ENCODE measurements around the gene PTN.
"Not testable (repeated sequence)": the region's sequence is repeated elsewhere in the genome, so short reads cannot be mapped to it uniquely, and the experiment has no call there.

PTN gene

DNA sequence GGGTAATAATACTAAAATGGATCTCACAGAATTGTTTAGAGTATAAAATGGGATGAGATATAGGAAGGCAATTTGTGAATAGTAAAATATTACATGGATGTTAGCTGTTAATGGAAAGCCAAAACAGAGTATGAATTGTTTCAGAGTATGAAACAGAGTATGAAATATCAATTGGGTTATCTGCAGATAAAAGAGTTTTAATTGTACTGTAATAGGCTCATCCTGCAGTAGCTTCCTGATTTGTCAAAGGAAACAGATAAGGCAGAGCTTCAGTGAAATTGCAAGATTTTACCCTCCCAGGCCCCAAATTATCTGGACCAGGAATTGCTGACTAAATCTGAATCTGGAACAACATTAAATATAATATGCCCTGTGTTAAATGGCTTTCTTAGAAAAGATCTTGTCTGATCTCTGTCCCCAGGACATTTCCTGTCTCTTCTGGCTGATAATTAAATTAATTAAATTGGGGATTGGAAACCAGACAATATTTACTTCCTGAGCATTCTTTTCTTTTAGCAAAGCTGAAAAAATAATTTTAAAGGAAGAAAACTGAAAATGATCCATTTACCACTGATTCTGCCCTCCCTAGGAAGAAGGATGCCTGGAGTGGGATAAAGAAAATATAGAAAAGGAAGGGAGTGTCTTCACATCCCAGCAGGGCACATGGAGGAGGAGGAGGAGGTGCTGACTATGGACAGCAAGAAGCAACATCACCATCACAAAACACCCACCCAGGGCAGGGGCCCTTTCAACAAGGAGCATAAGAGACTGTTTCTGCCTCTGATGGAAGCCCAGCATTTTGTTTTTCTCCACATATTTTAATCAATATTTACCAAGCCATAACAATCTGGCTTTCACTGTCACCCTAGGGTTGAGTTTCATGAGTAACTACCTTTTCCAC, 18.5 kb downstream of the PTN start:
- no peak for DNase-seq (ENCODE audit: low read depth in 2 of 2)

DNA sequence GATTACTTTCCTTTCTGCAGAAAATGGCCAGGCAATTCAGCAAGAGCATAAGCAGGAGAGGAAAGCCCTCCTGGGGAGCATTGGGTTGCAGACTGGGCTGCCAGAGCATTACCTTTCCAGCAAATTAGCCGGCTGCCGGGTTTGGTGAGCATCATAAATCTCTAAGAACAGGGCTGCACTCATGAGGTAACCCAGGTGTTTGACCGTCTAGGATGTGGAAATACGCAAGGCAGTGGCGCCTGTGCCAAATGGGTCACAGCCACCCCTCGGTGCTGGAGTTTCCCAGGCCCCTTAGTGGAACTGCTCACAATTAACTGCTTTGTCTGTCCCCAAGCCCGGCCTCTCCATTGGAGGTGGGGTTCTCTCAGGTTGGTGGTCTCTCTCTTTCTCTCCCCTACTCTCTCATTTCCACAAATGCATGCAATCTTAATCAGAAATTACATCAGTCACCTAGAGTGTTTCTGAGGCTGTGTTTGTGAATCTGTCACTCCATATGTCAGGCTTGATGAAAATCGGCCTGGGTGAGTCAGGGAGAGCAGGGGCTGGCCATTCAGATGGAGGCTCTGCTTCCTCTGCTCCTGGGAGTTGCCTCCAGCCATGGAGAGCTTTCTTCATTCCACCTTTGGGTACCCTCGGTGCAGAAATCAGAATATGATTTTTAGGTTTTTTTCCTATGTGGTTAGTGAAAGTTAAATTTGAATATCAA, 26.7 kb downstream of the PTN start:
- no peak for DNase-seq (ENCODE audit: low read depth in 2 of 2)

DNA sequence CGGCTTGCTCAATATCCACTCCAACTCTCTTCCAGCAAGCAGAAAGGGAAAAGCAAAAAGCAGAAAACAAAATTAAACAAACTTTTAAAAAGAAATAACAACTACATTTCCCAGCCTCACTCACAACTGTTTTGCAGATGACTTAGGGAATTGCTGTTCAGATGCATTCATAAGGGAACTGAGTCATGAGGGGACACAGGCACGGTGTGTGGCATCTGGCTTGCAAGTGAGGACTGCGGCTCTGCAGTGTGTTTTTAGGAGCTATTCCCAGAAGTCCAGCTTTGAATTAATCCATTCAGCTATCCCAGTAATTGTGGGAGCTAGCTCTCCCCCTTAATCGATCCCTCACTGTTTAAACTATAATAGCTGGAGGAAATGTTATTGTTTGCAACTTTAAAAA, 30.3 kb downstream of the PTN start:
- DNase-seq (ENCODE audit: low read depth in 2 of 2): no peak

DNA sequence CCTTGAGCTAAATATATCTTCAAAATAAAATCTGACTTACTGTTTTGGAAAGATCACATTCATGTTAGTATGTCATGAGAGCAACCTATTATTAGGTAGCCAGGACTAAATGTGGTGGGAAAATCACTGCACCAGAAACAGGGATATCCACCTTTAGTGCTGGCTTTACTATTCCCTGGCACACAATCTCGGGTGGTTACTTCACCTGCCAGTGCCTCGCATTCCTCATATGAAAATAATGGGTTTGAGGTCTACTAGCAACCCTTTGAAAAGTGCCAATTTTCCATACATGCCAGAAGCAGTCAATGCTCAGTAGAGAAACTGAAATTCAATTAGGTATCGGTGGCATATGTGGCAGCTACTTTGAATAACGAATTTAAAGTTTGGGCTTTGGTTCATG, 36.8 kb downstream of the PTN start:
- no peak for DNase-seq (ENCODE audit: low read depth in 2 of 2)

DNA sequence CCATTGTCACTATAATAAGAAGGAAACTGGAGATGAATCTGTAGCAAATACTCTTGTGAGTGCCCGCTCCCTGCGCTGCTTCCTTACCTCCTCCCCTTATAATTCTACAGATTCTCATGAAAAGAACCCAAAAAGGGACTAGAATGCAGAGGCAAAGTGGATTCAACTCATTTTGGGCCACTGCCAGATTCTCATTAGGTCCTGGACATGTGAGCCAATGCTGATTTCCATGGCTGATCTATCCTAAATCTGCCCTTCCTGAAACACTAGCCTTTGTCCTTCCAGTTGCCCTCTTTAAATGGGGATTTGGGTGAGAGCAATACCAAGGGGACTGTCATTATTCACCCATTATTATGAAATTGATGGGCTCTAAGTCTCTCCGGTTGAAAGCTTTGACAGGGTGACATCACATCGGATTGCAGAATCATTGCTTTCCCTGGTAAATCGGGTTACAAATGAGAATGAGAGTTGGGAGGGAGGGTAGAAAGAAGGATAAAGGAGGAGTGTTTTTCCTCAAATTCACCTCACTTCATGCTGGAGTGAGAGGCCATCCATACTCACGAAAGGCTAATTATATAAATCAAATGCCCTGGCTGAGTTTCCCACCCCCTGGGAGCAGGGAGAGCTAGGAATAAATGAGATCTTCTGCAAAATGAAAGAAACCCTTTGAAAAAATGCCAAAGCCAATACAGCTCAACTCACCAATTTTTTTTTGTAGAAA, 37.5 kb downstream of the PTN start:
- no peak for DNase-seq (ENCODE audit: low read depth in 2 of 2)

DNA sequence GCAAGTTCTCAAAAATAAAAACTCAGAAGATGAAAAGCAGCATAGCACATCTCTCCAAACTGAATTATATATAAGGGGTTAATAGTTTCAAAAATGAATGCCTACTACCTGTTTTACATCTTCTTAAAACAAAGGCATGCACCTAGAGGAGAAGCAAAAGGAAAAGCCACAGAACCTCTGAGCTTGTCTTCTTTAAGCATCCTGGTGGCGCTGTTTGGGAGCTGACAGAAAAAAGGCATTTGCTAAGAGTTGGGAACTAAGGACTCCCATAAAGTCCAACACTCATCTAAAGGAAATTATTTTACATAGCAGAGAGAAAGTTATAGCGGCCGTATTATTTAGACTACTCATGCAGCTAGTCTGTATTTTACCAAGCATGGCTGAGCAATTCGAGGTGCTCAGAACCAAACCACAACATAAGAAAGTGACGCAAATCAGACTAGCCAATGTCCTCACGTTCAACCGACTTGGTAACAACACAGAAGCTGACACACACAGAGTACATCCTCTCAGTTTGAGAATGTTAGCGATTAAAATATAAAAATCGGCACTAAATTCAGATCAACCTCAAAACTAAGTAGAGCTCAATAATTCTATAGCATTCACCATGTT, 38.8 kb downstream of the PTN start:
- no peak for DNase-seq (ENCODE audit: low read depth in 2 of 2)

DNA sequence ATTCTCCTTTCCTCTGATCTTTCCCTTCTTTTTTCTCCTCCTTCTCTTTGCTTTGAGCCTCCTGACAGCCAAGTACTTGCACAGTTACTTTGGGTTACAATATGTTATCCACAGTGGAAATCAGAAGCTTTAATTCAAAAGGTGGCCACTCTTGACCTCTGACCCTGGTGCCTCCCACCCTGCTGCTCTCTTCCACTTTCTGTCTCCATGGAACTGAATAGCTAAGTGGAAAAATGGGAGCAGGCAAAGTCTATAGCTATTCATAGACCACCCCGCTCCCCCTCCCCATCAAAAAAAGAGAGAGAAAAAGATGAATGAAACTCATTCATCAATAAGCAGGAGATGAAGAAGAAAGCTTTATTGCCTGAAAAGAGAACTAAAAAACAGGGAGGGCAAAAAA, 39.4 kb downstream of the PTN start:
- DNase-seq (ENCODE audit: low read depth in 2 of 2): no peak

DNA sequence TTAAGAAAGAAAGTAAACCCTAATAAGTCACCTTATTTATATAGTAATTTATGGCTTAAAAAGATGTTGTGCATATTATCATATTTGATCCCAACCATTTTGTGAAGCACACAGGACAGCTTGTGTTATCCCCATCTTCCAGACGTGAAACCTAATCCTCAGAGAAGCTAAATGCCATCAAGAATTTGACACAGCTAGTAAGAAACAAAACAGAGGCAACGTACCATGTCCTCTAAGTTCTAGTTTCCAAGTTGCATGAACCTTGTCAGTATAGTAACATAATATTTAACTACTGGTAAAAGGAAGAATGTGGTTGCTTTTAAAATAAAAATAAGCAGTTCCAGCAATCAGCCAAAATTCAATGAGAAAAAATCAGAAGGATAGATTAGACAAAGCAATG, 41.5 kb downstream of the PTN start:
- no peak for DNase-seq (ENCODE audit: low read depth in 2 of 2)

DNA sequence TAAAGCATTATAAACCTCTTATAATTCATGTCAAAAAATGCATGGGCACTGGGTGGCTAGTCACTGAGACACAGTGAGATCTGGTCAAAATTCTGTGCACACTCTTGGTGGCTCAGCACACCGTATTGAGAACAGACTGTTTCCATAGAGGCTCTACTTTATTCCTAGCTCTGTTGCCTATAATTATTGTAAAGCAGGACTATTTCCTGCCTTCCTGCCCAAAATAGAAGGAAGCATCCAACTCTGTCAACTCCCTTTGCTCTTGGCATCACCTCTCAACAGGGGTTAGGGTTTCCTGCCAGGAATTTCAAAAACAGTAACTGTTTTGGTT, 45.1 kb downstream of the PTN start:
- no peak for DNase-seq (ENCODE audit: low read depth in 2 of 2)

DNA sequence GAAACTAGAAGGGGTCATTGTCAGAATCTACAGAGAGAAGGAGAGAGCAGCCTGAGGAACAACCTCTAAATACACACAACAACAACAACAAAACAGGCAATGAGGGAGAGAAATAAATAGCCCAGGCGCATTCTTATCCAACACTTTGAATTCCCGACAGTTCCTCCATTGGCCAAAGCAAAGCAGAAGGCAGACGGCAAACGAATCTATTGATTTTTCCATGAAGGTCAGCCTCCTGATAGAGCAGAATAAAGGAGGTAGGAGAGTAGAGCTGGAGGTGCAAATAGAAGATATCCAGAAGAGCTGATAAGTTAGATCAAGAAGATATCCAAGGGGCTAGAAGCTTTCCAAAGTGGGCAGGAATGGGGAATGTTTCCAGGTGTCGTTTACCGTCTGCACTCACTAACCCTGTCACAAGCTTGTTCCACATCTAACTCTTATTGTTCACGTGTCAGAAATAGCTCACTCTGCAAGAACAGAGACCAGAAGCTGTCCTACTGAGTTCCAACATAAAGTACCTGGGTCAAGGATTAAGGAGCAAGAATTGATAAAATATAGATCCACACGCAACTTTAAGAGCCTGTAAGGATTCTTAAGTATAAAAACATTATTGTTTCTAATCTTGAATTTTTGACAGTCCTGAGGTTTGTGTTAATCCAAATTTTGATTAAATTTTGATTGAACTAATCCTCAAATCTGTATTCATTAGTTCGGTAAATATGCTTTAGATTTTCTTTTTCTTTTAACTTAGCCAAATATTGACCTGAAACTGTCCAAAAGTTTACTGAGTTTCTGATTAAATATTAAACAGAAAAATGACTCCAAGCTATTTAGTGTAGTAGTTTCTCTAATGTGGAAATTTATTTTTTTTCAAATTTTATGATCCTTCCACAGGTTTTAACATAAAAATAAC, 45.7 kb downstream of the PTN start:
- DNase-seq (ENCODE audit: low read depth in 2 of 2): no peak

DNA sequence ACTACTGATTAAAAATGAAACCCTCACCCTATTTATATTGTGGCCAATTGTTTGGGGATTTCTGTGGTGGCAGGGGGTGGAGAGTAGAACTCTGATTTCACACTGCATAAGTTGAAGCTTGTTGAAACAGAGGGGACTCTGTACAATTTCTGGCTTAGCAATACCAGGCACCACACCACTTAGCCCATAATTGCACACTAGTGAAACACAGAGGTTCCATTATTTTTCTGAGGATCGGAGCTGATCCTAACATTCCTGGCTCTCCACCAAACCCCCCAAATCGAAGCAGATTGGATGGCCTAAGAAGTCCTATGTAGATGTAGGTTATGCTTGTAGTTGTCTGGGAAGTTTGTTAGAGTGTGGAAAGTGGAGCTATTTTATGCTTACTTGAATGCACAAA, 47.0 kb downstream of the PTN start:
- no peak for DNase-seq (ENCODE audit: low read depth in 2 of 2)

DNA sequence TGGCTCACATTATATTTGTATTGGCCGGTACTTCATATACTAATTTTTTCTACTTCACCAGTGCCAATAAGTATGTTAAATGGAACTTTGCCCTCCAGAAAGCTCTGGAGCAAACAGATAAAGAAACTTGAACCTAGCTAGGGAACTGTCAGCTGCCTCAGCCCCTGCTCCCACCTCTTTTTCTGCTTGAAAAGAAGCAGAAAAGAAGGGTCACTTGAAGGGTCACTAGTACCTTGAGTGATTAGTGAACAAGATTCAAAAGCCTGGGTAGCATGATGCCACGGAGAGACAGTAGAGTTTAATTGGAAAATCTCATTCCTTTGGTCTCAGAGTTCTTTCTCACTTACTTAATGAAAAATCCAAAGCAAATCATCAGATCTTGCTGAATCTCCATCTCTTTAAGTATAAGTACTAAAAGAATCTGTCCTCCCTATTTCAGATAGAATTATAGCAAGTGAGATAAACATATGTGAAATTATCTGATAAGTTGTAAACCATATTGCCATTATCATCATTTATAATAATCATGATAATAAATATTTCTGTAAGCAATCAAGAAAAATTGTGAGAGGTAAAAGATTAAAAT, 47.7 kb downstream of the PTN start:
- no peak for DNase-seq (ENCODE audit: low read depth in 2 of 2)

DNA sequence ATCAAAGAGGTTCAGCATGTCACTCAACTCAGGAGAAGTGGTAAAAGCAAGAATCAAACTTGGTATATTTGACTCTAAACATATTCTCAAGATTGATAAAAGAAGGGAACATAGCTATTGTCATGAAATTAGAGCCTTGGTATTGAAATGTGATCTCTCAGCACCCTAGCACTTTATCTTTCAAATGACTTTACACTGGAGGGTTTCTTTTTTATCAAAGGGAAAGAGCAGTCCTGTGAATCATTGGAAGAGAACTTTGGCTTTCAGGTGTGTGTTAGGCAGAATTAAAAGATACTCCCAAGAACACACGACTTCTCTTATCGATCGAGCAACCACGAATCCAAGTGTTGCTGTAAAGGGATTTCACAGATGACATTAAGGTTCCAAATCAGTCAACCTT, 54.4 kb downstream of the PTN start:
- DNase-seq (ENCODE audit: low read depth in 2 of 2): no peak

DNA sequence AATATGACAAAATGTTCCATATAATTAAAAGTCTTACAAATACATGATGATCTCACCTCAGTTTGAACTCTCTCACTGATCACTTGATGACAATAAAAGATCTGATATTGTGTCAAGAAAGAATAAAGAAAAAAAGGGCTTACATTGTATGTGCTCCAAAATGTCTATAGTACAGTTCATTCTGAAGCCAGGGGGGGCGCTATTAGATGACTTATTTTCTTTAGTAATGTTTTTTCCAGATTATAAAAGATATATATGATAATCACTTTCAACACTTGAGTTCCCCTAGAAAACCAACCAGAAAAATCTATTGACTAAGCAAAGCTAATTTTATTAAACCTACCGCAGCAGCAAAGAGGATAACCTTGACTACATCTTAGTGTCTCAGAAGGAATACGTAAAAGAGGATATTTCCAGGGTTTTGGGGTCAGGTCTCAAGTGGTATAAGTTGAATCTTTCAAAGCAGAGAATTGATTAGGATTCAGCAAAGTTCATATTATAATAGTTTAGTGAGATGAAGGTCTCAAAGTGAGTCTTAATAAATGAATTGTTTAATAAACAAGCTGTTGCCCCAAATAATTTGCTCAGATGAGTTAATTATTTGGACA, 55.8 kb downstream of the PTN start:
- DNase-seq (ENCODE audit: low read depth in 2 of 2): no peak

DNA sequence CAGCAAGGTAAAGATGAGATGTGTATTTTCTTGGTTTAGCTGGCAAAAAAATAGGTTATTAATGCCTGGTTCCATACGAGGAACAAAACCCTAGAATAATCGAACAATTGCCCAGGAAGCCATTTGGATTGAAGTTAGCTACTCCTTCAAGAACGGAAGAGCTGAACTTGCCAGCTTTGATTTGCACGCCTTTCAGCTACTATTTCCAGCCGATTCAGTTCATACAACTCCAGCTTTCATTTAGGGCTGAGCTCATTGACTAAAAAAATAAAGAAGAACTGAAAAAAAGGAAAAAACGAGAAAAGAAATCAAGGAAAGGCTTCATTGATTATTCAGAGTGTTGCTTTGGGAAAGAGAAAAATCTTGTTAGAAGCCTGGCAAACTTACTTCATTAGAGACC, 60.4 kb downstream of the PTN start:
- DNase-seq (ENCODE audit: low read depth in 2 of 2): no peak

DNA sequence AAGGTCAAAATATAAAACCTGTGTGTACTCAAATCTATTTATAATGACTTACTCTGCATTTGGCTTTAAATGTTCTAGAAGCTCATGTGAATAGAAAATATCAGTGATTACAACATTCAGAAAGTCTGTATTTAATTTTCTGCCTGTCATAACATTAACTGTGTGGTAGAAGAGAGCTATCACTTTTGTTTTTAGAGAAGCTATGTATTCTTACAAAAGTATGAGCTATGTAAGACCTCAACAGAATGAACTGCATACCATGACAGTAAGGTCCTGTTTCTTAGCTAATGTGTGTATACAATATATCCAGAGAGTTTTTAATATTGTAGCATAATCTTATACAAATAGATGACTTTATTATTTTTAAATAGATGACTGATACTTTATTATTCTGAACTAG, 61.5 kb downstream of the PTN start:
- DNase-seq (ENCODE audit: low read depth in 2 of 2): no peak

DNA sequence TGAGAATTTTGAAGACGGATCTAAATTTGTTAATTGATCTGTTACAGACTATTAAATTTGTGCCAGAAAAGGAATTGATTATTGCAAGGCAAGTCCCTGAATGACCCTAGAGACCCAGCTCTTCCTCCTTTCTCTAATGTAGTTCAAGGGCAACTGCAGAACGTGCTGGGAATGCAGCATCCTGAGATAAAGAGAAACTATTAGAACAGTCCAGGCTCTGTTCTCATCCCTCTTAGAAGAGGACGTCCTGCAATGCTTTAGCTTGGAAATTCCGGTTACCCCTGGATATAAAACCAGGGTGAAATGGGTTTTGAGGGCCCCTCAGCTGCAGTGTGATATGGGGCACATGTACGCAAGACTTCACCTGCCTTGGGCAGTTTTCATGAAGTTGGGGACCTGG, 67.3 kb downstream of the PTN start:
- no peak for DNase-seq (ENCODE audit: low read depth in 2 of 2)

DNA sequence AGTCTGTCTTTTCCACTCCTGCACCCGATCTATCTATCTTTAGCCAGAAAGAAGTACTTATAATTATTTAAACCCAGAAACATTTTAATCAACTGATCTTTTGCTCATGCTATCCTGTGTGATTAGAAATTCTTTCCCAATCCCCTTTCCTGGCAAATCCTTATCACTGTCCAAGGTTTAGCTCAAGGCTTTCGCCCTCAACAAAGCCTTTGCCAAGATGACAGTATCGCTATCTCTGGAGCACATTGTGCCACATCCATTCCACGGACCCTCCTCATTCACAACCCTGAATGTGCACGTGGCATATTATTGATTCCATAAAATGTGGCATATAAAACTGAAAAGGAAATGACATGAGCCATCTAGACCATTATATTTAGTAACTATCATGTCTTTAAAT, 71.3 kb downstream of the PTN start:
- no peak for DNase-seq (ENCODE audit: low read depth in 2 of 2)

DNA sequence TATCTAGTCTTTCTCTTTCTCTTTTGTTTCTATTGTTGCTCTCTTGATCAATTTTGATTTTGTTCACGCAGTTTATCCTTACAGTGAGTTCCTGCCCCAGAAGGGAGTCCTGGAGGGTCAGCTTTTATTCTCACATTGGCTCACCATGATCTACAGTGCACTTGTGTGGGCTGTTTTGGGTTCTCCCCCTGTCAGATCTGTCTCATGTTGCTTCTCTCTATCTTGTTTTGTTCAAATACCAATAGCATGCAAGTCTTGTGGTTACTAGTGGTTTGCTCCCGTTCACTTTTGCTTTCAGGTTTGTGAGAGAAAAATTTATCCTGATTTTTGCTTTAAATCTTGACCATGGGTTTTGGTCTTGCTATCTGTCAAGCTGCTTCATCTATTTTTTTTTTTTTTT, 74.3 kb downstream of the PTN start:
- no peak for DNase-seq (ENCODE audit: low read depth in 2 of 2)

DNA sequence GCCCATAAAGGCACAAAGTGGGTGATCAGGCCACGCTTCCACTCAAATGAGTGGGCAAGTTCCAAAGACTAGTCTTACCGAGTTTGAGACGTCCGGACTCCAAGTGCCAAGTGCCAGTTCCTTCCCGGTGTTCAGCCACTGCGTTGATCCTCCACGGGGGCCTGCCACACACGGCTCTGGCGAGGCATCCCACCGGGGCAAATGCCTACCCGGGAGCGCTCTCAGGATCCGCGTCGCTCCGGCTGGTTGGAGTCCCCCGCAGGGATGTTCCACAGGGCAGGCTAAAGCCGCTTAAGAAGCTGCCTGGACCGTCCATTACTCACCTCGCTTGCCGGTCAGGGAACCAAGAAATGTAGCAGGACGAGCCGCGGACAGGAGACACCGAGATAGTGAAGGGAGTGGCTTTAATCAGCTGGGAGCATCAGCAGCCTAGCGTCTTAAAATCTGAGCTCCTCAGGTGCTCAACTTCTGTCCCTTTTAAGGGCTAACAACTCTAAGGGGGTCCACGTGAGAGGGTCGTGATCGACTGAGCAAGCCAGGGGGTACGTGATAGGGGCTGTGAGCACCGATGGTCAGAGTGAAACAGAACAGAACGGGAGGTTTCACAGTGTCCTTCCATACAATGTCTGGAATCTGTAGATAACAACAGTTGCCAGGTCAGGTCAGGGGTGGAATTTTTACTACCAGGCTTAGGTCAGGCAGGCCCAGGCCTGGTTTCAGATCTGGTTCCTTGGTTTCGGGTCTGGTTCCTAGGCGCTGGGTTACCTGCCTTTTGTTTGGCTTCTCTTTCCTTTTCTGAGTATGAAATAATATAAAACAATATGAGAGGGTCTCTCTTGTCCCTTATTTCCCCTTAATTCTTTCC, 75.3 kb downstream of the PTN start:
- DNase-seq (ENCODE audit: low read depth in 2 of 2): not testable (repeated sequence)
